HG03571 (cell line): Measurements from ENCODE around the gene KCNA1.
"Not testable (repeated sequence)": the region's sequence is repeated elsewhere in the genome, so short reads cannot be mapped to it uniquely, and the experiment has no call there.

Experiments used
- ATAC-seq: cut with Tn5 transposase; IDR thresholded peaks from one replicate; pipeline ENCODE4 v1.9.1; 2021; ENCODE audit not compliant: unreplicated experiment

Gene KCNA1

DNA sequence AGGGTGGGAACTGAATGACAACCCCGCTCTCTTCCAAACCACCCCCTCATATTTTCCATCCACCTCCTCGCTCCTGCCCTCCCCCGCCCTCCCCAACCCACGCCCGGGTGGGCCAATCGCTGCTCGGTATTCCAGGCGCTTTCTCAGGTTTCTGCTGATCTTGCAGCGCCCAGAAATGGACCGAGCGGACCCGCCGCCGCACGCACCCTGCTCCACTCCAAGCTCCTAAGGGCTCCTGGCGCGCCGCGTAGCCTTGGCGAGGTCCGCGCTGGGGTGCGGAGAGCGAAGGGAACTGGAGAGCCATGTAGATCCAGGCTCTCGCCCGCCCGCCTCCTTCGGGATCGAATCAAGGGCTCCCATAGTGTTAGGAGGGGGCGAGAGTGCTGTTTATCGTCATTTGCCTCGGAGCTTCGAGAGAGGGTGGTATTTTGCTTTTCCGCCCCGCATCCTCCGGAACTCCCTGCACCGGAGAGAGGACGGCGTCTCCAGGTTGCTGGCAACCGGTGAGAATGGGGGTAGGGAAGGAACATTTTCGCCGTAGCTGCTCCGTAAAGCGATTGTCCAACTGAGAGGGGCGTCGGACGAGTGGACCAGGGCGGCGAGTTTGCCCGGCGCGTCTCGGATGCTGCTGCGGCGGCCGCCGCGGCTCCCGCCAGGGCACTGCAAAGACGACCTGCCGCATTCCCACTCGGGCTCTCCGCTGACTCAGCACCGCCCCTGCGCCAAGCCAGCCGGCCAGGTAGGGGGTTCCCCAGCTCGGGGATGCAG is at the start of gene KCNA1:
TSS of gene KCNA1 (plus strand) at position 172 of the 768 bp plus-strand sequence. CDS start 1,474 bp downstream, outside the sequence.
- no peak for ATAC-seq

GRCh38 chr12:4860741-4861140 is 49.0 kb upstream of the KCNA1 start:
- no peak for ATAC-seq

- no peak for ATAC-seq
Measured at GRCh38 chr12:4862809-4863208, 46.9 kb upstream of the KCNA1 start.

GRCh38 chr12:4864575-4864974 is 45.1 kb upstream of the KCNA1 start:
- ATAC-seq = no peak

- ATAC-seq = no peak
Measured at GRCh38 chr12:4865246-4865645, 44.5 kb upstream of the KCNA1 start.

GRCh38 chr12:4866299-4866698 is 43.4 kb upstream of the KCNA1 start:
- no peak for ATAC-seq

DNA sequence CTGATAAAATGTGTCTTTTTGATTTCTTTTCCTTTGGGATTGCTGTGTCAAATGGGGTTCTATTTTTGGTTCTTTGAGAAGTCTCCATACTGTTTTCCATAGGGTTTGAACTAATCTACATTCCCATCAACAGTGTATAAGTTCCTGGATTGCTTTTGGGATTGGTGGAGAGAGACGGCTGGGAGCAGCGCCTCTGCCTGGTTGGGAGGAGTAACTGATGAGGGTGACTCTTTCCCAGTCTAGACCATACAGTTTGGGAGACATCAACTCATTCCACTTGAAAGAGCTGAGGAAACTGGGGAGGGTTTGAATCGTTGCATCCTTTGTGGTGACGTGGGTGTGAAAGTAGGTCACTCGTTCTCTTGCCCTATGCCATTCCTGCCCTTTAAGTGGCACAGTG is 42.3 kb upstream of the KCNA1 start:
- no peak for ATAC-seq

- ATAC-seq = no peak
Measured at GRCh38 chr12:4870423-4870822, 39.3 kb upstream of the KCNA1 start.

DNA sequence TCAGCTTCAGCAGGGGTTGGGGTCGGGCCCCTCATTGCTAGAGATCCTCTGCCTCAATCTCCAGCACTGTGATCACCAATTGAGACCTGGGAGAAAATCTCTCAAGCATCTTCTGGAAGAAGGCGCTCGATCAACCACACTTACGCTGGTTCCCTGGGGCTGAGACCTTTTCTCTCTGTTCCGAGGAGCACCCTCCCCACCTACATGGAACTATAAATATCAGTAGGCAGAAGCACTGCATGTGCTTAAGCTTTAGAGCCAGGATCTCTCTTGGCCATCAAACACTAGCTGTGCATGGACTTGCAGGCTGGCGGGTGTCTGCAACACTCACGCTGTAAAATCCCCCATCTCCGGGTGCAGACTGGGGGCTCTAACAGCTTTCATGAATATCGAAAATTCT is 38.2 kb upstream of the KCNA1 start:
- ATAC-seq = no peak

GRCh38 chr12:4873947-4874346 is 35.8 kb upstream of the KCNA1 start:
- no peak for ATAC-seq

DNA sequence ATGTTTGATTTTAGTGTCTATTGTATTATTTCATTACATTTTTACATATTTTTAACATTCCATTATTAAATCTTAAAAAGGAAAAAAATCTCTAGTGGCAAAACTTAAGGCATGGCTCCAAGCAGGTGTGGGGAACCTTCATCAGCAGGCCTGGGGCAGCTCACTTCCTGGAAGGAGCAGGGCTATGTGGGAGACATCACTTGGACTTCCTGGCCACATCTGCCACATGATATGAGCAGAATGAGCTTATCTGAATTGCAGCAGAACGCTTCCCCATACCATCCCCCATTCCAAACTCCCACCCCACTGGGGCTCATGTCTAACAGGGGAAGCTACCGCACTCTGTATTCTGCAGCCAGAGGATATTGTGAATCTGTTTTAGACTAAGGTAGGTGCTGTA is 35.0 kb upstream of the KCNA1 start:
- no peak for ATAC-seq

DNA sequence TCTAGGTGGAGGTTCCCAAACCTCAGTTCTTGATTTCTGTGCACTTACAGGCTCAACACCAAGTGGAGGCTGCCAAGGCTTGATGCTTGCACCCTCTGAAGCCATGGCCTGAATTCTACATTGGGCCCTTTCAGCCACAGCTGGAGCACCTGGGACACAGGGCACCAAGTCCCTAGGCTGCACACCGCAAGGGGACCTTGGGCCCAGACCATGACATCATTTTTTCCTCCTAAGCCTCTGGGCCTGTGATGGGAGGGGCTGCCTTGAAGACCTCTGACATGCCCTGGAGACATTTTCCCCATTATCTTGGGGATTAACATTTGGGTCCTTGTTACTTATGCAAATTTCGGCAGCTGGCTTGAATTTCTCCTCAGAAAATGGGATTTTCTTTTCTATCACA is 30.2 kb upstream of the KCNA1 start:
- ATAC-seq = not testable (repeated sequence)

- no peak for ATAC-seq
Measured at GRCh38 chr12:4881266-4882064, 28.2 kb upstream of the KCNA1 start.

DNA sequence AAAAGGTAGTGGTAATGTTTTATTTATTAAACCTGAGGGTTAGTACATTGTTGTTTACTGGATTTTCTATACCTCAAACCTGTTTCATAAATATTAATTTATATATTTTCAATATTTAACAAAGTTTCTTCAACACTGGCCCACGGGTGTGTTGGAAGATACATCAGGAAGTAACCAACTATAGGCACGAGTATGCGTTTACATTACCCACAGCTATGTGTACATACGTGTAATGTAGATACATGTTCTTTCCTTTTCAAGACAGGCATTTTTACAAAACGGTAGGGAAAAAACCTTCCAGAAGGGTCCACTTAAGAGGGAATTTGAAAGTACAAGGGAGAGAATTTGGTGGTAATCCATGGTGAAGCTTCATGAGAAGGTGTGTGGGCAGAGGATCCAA is 17.8 kb upstream of the KCNA1 start:
- ATAC-seq = no peak

- ATAC-seq = no peak
Measured at GRCh38 chr12:4892418-4892817, 17.3 kb upstream of the KCNA1 start.

- ATAC-seq = no peak
Measured at GRCh38 chr12:4894019-4894418, 15.7 kb upstream of the KCNA1 start.

DNA sequence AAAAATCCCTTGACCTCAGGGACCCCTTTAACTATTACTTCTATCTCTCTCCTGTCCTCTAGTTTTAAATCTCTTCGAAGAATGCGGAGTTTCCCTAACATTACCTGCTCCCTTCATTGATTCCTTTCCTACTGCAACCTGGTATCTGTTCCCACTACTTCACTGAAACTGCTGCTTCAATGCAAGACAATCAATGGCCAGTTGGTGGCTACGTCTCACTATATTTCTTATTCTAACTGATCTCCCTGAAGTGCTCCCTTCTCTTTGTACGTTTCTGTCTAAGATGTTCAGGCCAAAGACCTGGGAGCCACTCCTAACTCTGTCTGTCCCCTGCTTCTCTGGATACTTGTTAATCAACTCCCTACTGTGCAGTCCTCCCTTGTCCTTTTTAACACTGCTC is 10.3 kb upstream of the KCNA1 start:
- no peak for ATAC-seq

DNA sequence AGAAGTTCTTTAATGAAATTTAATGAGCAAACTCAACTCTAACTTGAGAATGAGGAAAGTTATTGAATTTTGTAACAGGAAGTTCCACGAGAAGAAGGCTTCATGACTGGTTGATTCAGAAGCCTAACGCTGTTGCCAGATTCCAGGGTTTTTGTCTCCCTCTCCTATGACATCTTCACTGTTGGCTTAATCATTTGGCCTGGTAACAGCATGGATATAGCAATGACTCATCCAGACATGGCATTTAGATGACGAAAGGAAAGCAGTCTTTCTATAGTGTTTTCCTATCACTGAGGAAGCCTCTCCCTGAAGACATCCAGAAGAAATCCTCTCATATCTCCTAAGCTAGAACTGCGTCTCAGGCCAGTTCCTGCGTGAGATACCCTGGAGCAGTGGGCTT is 9.4 kb upstream of the KCNA1 start:
- ATAC-seq = no peak

DNA sequence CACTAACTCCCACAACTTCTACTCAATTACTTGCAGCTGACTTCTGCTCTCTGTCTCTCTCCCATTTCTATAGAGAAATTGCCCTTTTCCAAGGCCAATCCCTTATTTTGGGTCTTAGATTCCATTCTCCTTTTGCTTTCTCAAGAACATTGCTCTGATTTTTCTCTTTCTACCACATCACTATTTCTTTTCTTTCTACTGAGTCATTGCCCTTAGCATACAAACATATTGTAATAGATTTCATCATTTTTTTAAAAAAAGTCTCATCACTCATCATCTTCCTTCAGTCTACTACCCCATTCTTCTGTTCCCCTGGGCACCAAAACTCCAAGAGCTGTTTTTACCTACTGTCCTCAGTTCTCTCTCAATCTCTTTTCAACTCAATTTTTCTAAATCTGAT is 4.4 kb upstream of the KCNA1 start:
- no peak for ATAC-seq

DNA sequence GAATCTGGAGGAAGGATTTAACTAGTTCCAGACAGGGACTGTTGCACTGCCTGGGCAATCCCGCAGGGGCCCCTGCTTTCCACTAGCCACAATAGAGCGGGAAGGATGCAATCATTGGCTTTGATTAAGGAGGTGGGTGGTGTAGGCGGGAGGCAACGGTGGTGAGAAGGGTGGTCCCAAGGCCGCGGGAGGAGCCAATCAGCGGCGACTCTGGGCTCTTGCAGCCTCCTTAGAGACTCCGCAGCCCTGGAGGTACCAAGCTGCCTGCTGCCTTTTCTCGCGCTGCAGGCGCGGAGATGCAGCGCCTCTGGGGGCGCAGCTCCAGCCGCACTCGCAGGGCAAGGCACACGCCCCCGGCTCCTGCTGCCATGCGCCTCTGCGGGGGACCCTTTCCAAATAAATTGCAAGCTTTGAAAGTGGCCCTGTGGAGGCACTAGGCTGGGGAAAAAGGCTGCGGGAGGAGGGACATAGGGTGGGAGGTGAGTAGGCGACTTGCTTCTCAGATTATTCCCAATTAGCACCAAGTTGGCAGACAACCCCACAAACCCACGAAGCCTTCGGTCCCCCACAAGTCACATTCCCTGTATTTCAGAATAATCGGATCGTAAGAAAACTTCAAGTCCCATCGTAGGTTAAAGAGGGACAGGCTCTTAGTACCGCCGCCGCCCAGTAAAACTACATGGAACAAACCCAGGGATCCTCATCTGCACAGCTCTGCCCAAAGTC is 858 bp upstream of the KCNA1 start:
- ATAC-seq = no peak

DNA sequence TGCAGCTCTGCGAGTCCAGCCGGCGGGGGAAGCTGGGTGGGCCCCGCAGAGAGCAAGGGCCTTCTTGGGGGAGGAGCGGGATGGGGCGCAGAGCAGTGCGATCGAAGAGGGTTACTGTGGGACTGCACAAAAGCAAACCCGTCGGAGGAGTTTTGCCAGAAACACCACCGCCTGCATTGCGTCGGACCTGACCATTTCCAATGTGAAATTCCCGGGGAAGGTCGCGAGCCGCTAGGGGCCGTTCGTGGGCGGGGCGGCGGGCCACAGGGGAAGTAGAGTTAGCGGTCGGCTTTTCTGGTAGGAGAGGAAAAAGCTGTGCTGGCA is 333 bp upstream of the KCNA1 start:
- no peak for ATAC-seq
